ENCODE results near the gene IL18R1.

The IL18R1 gene

GRCh38 chr2:102344397-102344796 lies 11.2 kb upstream of the IL18R1 start:
- no peak for DNase-seq (ENCODE audit: low spot score)

GRCh38 chr2:102345329-102345920 lies 10.2 kb upstream of the IL18R1 start:
- DNase-seq (ENCODE audit: low spot score) = no peak

- no peak for DNase-seq (ENCODE audit: low spot score)
Observed at GRCh38 chr2:102346381-102347130, 9.0 kb upstream of the IL18R1 start.

GRCh38 chr2:102350137-102350793 lies 5.3 kb upstream of the IL18R1 start:
- no peak for DNase-seq (ENCODE audit: low spot score)

- no peak for DNase-seq (ENCODE audit: low spot score)
Observed at GRCh38 chr2:102356381-102356712, 751 bp downstream of the IL18R1 start.

- no peak for DNase-seq (ENCODE audit: low spot score)
Observed at GRCh38 chr2:102356741-102357140, 1.1 kb downstream of the IL18R1 start.

GRCh38 chr2:102357937-102358336 lies 2.3 kb downstream of the IL18R1 start:
- no peak for DNase-seq (ENCODE audit: low spot score)

- DNase-seq (ENCODE audit: low spot score) = no peak
Observed at GRCh38 chr2:102358496-102358895, 2.9 kb downstream of the IL18R1 start.

- no peak for DNase-seq (ENCODE audit: low spot score)
Observed at GRCh38 chr2:102359527-102359926, 3.9 kb downstream of the IL18R1 start.

- no peak for DNase-seq (ENCODE audit: low spot score)
Observed at GRCh38 chr2:102361632-102362241, 6.1 kb downstream of the IL18R1 start.

GRCh38 chr2:102365763-102366162 lies 10.2 kb downstream of the IL18R1 start:
- no peak for DNase-seq (ENCODE audit: low spot score)

GRCh38 chr2:102366406-102367112 lies 11.0 kb downstream of the IL18R1 start:
- DNase-seq (ENCODE audit: low spot score) = no peak

GRCh38 chr2:102367331-102367971 lies 11.9 kb downstream of the IL18R1 start:
- no peak for DNase-seq (ENCODE audit: low spot score)

GRCh38 chr2:102368461-102369109 lies 13.0 kb downstream of the IL18R1 start:
- DNase-seq (ENCODE audit: low spot score) = no peak

- no peak for DNase-seq (ENCODE audit: low spot score)
Observed at GRCh38 chr2:102369866-102370265, 14.3 kb downstream of the IL18R1 start.

- DNase-seq (ENCODE audit: low spot score) = no peak
Observed at GRCh38 chr2:102376052-102376591, 20.5 kb downstream of the IL18R1 start.

GRCh38 chr2:102383722-102384121 lies 28.1 kb downstream of the IL18R1 start:
- DNase-seq (ENCODE audit: low spot score) = no peak

- no peak for DNase-seq (ENCODE audit: low spot score)
Observed at GRCh38 chr2:102385522-102385921, 29.9 kb downstream of the IL18R1 start.

GRCh38 chr2:102386004-102386403 lies 30.4 kb downstream of the IL18R1 start:
- no peak for DNase-seq (ENCODE audit: low spot score)

GRCh38 chr2:102386867-102387541 lies 31.4 kb downstream of the IL18R1 start:
- no peak for DNase-seq (ENCODE audit: low spot score)

Measured in COLO829 (cell line).